Measurements from ENCODE around the gene GATAD2A. TPM values are rescaled to one million over a fixed set of nuclear protein-coding genes. Genes with fewer than 3 reads are reported as not detected.

The GATAD2A gene, protein sequence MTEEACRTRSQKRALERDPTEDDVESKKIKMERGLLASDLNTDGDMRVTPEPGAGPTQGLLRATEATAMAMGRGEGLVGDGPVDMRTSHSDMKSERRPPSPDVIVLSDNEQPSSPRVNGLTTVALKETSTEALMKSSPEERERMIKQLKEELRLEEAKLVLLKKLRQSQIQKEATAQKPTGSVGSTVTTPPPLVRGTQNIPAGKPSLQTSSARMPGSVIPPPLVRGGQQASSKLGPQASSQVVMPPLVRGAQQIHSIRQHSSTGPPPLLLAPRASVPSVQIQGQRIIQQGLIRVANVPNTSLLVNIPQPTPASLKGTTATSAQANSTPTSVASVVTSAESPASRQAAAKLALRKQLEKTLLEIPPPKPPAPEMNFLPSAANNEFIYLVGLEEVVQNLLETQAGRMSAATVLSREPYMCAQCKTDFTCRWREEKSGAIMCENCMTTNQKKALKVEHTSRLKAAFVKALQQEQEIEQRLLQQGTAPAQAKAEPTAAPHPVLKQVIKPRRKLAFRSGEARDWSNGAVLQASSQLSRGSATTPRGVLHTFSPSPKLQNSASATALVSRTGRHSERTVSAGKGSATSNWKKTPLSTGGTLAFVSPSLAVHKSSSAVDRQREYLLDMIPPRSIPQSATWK
- total RNA-seq, result 45.1 and 101 TPM in 2 replicates

DNA sequence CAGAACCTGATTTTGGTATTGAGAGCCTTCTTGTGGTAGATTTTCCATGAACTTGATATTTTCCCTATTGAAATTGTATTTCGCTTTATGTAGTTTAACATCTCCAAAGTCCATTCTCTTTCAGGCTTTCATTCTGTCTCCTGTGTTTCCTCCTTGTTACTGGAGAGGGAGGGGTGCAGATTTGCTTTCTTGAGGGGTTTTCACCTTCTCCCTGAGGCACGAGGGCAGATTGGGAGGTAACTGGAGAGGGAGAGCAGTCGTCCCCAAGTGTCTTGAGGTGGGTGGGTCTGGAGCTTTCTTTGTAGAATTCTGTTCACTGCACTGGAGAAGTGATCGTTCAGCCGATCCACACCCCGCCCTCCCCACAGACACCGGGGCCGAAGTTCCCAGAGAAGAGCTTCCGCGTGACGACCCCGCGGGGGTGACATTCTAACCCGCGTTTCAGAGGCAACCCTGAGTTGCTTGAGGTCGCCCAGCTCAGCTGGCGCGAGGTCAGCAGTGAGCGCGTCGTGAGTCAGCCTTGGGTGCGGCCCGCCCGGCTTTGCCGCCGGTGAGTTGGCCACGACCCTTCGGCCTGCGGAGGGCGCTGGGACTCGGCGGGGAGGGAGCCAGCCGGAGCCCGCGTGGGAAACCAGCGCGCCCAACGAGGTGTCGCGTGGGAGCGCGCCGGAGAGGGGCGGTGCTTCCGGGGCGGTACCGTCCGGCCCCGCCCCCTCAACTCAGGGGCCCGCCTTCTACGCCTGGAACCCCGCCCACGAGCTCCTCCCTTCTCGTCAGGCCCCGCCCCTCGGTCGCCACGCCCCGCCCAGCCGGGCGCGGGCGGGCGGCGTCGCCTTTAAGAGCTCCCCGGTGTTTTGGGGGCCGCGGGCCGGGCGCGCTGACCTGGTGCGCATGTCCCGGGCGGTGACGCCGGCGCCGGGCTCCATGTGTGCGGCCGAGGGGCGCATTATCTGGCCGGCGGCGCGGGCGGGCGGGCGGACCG, at the start of gene GATAD2A:
TSS of gene GATAD2A (plus strand) at position 797 of the 982 bp plus-strand sequence. CDS start 59,671 bp downstream, outside the sequence.

DNA sequence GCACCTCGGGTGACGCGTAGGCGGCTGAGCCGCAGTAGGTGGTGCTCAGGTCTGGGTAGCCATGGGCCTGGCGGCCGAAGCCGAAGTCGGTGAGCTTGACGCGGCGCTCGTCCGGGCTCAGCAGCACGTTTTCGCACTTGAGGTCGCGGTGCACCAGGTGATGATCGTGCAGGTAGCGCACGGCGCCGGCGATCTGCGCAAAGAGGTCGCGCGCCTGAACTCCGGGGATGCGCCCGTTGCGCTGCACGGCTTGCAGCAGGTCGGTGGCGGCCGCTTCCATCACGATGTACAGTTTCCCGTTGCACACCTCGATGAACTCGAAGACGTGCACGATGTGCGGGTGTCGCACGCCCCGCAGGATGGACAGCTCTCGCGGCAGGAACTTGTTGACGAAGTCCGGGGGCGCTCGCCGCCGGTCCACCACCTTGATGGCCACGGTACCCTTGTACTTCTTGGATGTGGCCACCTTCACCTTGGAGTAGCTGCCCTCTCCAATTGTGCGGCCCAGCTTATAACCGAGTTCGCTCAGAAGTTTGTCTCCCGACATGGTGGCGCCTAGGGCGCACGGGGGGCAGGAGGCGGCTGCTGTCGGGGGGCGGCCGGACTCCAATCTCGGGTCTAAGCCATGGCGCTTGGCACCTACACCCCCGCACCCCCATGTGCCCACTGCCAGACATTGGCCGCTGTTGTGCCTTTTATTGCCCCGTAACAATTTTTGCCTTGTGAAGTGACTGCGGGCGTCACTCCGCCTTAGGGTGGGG, 109.6 kb downstream of the GATAD2A start, which contains the start of gene TSSK6:
TSS of gene TSSK6 (minus strand) at position 668 of the 761 bp plus-strand sequence. CDS start at position 547, 121 bp downstream.

DNA sequence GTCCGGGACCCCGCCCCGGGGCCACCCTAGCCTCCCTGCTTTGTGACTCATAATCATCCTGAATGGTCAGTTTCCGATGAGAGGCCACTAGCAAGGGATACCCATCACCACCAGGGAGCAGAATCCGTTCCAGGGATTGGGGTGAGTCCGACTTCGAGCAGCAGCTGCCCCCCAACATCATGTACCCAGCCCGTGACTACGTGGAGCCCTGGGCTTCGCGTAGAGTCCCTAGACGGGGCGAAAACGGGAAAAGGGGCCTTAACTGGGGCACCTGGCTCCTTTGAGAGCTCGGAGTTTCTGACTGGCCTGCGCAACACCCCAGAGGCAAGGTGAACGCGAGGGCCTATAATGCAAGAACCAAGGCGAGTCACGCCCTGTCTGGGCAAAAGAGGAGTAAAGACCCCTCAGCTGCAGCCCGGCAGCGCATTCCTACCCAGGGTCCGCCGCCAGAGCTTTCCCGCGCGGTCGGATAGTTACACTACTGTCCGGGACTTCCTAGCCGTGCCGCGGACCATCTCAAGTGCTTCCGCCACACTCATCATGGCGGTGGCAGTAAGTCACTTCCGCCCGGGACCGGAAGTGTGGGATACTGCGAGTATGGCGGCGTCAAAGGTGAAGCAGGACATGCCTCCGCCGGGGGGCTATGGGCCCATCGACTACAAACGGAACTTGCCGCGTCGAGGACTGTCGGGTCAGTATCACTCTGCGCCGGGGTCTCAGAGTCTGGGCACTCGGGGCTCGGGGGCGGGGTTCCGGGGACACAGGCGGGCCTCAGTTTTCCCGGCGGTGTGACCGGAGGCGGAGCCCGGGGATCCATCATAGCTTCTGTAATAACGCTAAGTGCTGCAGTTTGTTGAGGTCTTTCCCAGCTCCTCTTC, 110.4 kb downstream of the GATAD2A start, which contains the start of gene NDUFA13:
TSS of gene NDUFA13 (plus strand) at position 584 of the 878 bp plus-strand sequence. CDS start at position 598, 14 bp downstream.

DNA sequence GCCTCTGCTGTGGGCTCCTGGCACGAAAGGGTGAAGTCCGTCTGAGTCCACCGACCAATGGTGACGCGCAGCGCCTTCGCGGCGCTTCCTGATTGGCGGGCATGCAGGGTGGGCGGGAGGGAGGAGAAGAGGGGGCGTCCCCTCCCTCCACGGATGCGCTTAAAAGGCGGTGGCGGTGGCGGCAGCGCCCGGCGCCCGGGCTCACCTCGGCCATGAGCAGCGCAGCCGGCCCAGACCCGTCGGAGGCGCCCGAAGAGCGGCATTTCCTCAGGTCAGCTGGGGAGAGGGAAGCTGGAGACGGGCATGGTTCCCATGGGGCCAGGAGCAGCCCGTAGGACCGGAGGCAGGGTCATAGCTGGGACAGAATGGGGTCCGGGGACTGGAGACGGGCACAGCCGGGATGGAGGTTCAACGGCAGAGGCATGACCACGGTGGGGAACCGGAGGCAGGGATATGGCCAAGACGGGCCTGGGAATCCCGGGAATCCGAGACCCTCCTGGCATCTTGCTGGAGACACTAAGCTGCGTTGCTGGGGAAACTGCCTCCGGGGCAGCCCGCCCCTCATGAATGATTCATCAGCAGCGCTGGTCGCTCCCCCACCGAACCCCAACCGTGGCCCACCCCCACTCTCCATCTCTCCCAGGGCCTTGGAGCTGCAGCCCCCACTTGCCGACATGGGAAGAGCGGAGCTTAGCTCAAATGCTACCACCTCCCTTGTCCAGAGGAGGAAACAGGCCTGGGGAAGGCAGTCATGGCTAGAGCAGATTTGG, 123.4 kb downstream of the GATAD2A start, which contains the start of gene YJEFN3:
TSS of gene YJEFN3 (plus strand) at position 191 of the 770 bp plus-strand sequence. CDS start at position 213, 22 bp downstream.

DNA sequence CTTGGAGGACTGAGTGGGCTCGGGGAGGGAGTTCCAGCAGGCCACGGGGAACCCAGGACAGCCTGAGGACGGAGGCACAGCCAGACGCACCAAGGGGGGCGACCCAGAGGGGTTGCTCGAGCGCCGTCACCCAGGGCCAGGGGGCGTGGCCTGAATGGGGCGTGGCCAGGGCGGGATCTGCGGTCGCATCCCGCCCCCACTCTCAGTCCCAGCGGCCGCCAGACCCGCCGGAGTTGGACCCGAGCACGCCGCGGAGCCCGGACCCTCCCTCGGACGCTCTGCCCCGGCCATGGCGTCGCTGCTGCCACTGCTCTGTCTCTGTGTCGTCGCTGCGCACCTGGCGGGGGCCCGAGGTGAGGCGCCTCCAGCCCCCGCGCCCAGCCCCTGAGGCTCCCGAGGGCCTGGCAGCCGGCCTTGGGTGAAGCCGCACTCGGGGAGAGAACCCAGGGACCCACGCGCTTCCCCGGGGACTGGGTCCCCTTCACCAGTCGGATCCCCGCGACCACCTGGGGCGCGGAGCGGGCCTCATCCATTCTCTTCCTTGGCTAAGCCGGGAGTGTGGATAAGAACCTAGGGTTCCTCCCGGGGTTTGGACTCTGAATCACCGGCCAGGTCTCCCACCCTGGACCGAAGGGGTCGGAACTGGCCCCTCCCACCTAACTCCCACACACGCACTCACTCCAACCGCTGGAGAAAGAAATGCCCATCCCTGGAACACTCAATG, 132.7 kb downstream of the GATAD2A start, which contains the start of gene CILP2:
TSS of gene CILP2 (plus strand) at position 205 of the 724 bp plus-strand sequence. CDS start at position 290, 85 bp downstream.

Other genes starting within 250 kb of the GATAD2A start
- gene MEF2B, start 235.4 kb upstream of the GATAD2A start, total RNA-seq, result 0.14 and 0.34 TPM in 2 replicates
- 9.0 and 10.6 TPM in 2 replicates for gene BORCS8, start 213.5 kb upstream of the GATAD2A start, total RNA-seq
- 46.8 and 56.9 TPM in 2 replicates for gene RFXANK, start 213.4 kb upstream of the GATAD2A start, total RNA-seq
- 16.6 and 34.9 TPM in 2 replicates for gene NR2C2AP, start 202.3 kb upstream of the GATAD2A start, total RNA-seq
- under 0.01 TPM in 1 of 2 replicates, not detected in the other for gene NCAN, start 193.7 kb upstream of the GATAD2A start, total RNA-seq
- not detected in 2 replicates for gene TM6SF2, start 132.4 kb upstream of the GATAD2A start, total RNA-seq
- 17.1 and 24.5 TPM in 2 replicates for gene SUGP1, start 85.2 kb upstream of the GATAD2A start, total RNA-seq
- gene MAU2, start 84.8 kb upstream of the GATAD2A start, total RNA-seq, result 15.7 and 33.1 TPM in 2 replicates
- 3.6 and 4.4 TPM in 2 replicates for gene TSSK6, start 109.9 kb downstream of the GATAD2A start, total RNA-seq
- gene NDUFA13, start 110.5 kb downstream of the GATAD2A start, total RNA-seq, result 139 and 143 TPM in 2 replicates
- 0.43 TPM in 1 of 2 replicates, not detected in the other for gene YJEFN3, start 123.2 kb downstream of the GATAD2A start, total RNA-seq
- gene CILP2, start 132.6 kb downstream of the GATAD2A start, total RNA-seq, result under 0.01 and 0.21 TPM in 2 replicates
- gene PBX4, start 213.0 kb downstream of the GATAD2A start, total RNA-seq, result 0.28 and 1.0 TPM in 2 replicates
- gene LPAR2, start 222.5 kb downstream of the GATAD2A start, total RNA-seq, result 4.8 and 11.0 TPM in 2 replicates
- 5.1 and 9.6 TPM in 2 replicates for gene GMIP, start 238.0 kb downstream of the GATAD2A start, total RNA-seq